G401 (cell line): ENCODE measurements around the gene PPM1A. TPM values are rescaled to one million over a fixed set of nuclear protein-coding genes. Genes with fewer than 3 reads are reported as not detected.

Experiments
- DNase-seq: peaks from one replicate; pipeline ENCODE4 v3.0.0-alpha.2; 2015; ENCODE audit warnings: low spot score
- in situ Hi-C: cut with HindIII; loops from 2 replicates; pipeline ENCODE4 v1.10.0; 2016; ENCODE audit warnings: low sequenced_read_pairs, mixed read lengths
- total RNA-seq: library from RNA; depleted of rRNA; stranded (reverse); fragments of >200 nt; shearing (Covaris generic); gene quantifications from 2 replicates; pipeline ENCODE4 v1.2.3, GENCODE V29; 2014

Gene PPM1A
- total RNA-seq, 1 experiment from 2014 or later: 37.6 TPM

- peak; percentile 35 for DNase-seq
- in situ Hi-C loops: no loop called here
These were observed 26.2 kb upstream of the PPM1A start for GRCh38 chr14:60222820-60223219.

GRCh38 chr14:60225265-60225664 is 23.8 kb upstream of the PPM1A start:
- in situ Hi-C loops: no loop called here
- DNase-seq: no peak

- in situ Hi-C loops: no loop called here
- DNase-seq: no peak
These were observed 22.7 kb upstream of the PPM1A start for GRCh38 chr14:60226298-60226697.

GRCh38 chr14:60227291-60227690 is 21.7 kb upstream of the PPM1A start:
- in situ Hi-C loops: no loop called here
- DNase-seq: no peak

GRCh38 chr14:60229614-60230013 is 19.4 kb upstream of the PPM1A start:
- in situ Hi-C loops: no loop called here
- no peak for DNase-seq

GRCh38 chr14:60232185-60232584 is 16.8 kb upstream of the PPM1A start:
- in situ Hi-C loops: no loop called here
- no peak for DNase-seq

- in situ Hi-C loops: no loop called here
- no peak for DNase-seq
These were observed 15.8 kb upstream of the PPM1A start for GRCh38 chr14:60233251-60233650.

- no peak for DNase-seq
- in situ Hi-C loops: no loop called here
These were observed 15.1 kb upstream of the PPM1A start for GRCh38 chr14:60233891-60234290.

- DNase-seq: no peak
- in situ Hi-C loops: no loop called here
These were observed 13.6 kb upstream of the PPM1A start for GRCh38 chr14:60235440-60235839.

GRCh38 chr14:60238955-60239354 is 10.1 kb upstream of the PPM1A start:
- DNase-seq: no peak
- in situ Hi-C loops: no loop called here

GRCh38 chr14:60240139-60240856 is 8.7 kb upstream of the PPM1A start:
- DNase-seq: no peak
- in situ Hi-C loops: no loop called here

GRCh38 chr14:60241091-60241490 is 7.9 kb upstream of the PPM1A start:
- DNase-seq: no peak
- in situ Hi-C loops: no loop called here

- in situ Hi-C loops: no loop called here
These were observed 6.6 kb upstream of the PPM1A start for GRCh38 chr14:60242429-60242828.

GRCh38 chr14:60245380-60246177 is 3.4 kb upstream of the PPM1A start:
- no peak for DNase-seq
- in situ Hi-C loops: no loop called here

More at GRCh38 chr14:60242429-60242828, 6.6 kb upstream of the PPM1A start:
- no peak for DNase-seq

GRCh38 chr14:60247994-60248696 is 876 bp upstream of the PPM1A start:
- peak; percentile 98 for DNase-seq
- in situ Hi-C loops: no loop called here

GRCh38 chr14:60249321-60250256 is 568 bp downstream of the PPM1A start:
- peak; percentile 52 for DNase-seq
- in situ Hi-C loops: no loop called here

- DNase-seq: peak; percentile 27
- in situ Hi-C loops: no loop called here
These were observed 1.4 kb downstream of the PPM1A start for GRCh38 chr14:60250257-60251035.

- in situ Hi-C loops: no loop called here
- no peak for DNase-seq
These were observed 2.9 kb downstream of the PPM1A start for GRCh38 chr14:60251877-60252276.
